Lower leg skin (tissue), 3 donors: ENCODE results near the gene DISC1.

Experiments used
- POLR2A ChIP-seq, 2 donors: fragments of 450-650 bp; IDR thresholded peaks; one replicate each; pipeline ENCODE4 v1.6.1; 2016 to 2017; ENCODE audit warnings: antibody characterized with exemption in 2 of 2, mild to moderate bottlenecking in 1 of 2, moderate library complexity in 1 of 2
- TF ChIP-seq, protein P1 (sequence below), 3 donors: fragments of 450-650 bp; IDR thresholded peaks; one replicate each; pipeline ENCODE4 v1.5.1; 2016; ENCODE audit warnings: antibody characterized with exemption in 3 of 3, mild to moderate bottlenecking in 3 of 3, moderate library complexity in 2 of 3

DNA sequence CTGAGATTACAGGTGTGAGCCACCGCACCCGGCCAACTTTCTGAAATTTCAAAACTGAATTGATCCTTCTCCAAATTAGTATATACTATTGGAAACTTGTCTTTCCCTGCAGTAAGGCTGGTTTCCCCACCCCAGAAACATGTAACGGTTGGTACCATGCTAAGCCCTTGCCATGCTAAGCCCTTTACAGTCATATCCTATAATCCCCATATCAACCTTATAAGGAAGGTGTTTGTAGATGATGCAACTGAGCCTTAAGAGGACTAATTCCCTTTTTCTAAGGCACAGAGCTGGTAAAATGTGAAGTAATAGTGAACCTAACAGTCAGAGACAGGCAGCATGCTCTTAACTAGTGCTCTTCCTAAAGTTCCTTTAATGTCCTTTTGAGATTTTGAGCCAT is 413.7 kb downstream of the DISC1 start:
- TF ChIP-seq, protein P1, sequence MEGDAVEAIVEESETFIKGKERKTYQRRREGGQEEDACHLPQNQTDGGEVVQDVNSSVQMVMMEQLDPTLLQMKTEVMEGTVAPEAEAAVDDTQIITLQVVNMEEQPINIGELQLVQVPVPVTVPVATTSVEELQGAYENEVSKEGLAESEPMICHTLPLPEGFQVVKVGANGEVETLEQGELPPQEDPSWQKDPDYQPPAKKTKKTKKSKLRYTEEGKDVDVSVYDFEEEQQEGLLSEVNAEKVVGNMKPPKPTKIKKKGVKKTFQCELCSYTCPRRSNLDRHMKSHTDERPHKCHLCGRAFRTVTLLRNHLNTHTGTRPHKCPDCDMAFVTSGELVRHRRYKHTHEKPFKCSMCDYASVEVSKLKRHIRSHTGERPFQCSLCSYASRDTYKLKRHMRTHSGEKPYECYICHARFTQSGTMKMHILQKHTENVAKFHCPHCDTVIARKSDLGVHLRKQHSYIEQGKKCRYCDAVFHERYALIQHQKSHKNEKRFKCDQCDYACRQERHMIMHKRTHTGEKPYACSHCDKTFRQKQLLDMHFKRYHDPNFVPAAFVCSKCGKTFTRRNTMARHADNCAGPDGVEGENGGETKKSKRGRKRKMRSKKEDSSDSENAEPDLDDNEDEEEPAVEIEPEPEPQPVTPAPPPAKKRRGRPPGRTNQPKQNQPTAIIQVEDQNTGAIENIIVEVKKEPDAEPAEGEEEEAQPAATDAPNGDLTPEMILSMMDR (IDR thresholded peaks at IDR 0.05), result no peak
- no peak for TF ChIP-seq POLR2A (IDR thresholded peaks at IDR 0.05)
